Left lung (tissue), 10 donors: Measurements from ENCODE around the gene MBIP. TPM values are rescaled to one million over a fixed set of nuclear protein-coding genes. Genes with fewer than 3 reads are reported as not detected.

Experiments
- ATAC-seq: fragments of 200-7000 bp; cut with Tn5 transposase; one replicate; pipeline ENCODE4 v1.9.1; 2020; ENCODE audit warnings: moderate library complexity
- DNase-seq, 4 donors: peaks; one replicate each; pipeline ENCODE4 v3.0.0-alpha.2; 2013 to 2020
- H3K27ac ChIP-seq, 2 donors: fragments of 200-600 bp; sonication (generic) in 1 of 2; one replicate each; pipeline versions ENCODE4 v1.5.0 to v1.8.0; 2020 to 2021
- H3K27me3 ChIP-seq, 2 donors: fragments of 200-600 bp; sonication (generic) in 1 of 2; one replicate each; pipeline versions ENCODE4 v1.5.0 to v1.8.0; 2020 to 2021
- H3K36me3 ChIP-seq, 2 donors: fragments of 200-600 bp; sonication (generic) in 1 of 2; one replicate each; pipeline versions ENCODE4 v1.5.0 to v1.8.0; 2020 to 2021
- H3K4me1 ChIP-seq, 2 donors: fragments of 200-600 bp; one replicate each; pipeline ENCODE4 v1.8.0; 2021
- H3K4me3 ChIP-seq, 2 donors: fragments of 200-600 bp; sonication (generic) in 1 of 2; one replicate each; pipeline versions ENCODE4 v1.5.0 to v1.8.0; 2020 to 2021; ENCODE audit warnings: mild to moderate bottlenecking in 1 of 2
- H3K9me3 ChIP-seq, 2 donors: fragments of 200-600 bp; sonication (generic) in 1 of 2; one replicate each; pipeline versions ENCODE4 v1.5.0 to v1.8.0; 2020 to 2021
- CTCF ChIP-seq, 2 donors: fragments of 200-600 bp; sonication (generic) in 1 of 2; IDR thresholded peaks; one replicate each; pipeline versions ENCODE4 v1.5.0 to v1.8.0; 2021; ENCODE audit warnings: antibody characterized with exemption in 2 of 2
- intact Hi-C, 2 donors: fragments of 100-400 bp; cut with DNase I; formaldehyde crosslinking; loops; one replicate each; pipeline versions ENCODE4 v1.11.2 to v1.14.2; 2022
- polyA plus RNA-seq, 6 donors: library from polyadenylated mRNA; unstranded; fragments of 120-200 nt; gene quantifications; one replicate each; pipeline ENCODE4 v1.2.1, GENCODE V29; 2013; ENCODE audit not compliant: insufficient read length in 6 of 6
- total RNA-seq, 2 donors: library from RNA; stranded (reverse); fragmentation: NEBNext Ultra II Directional; extraction: Animal tissue kit (Norgen Biotek cat#: 25700); gene quantifications; one replicate each; pipeline ENCODE4 v1.2.1, GENCODE V29; 2021
- donor health status: DM: no; HTN: yes; CAD: no.
- donor health status: DM: no; HTN: no; CAD: no.

Gene MBIP
- total and polyA plus RNA-seq, 8 donors, result 85.1 to 188 (median 151) TPM

GRCh38 chr14:36363704-36364103, 43.3 kb upstream of the MBIP start:
- ATAC-seq (peak; percentile 67), DNase-seq (no peak)
- H3K4me1 ChIP-seq, result no peaks in the 10 kb centered on the region
- no peak for TF ChIP-seq CTCF (IDR thresholded peaks at IDR 0.05)
- H3K27me3 ChIP-seq, result no peaks in the 10 kb centered on the region
- H3K27ac ChIP-seq, result no peak overlapping the region
- intact Hi-C loops, result no loop called here
- H3K9me3 ChIP-seq, result no peaks in the 10 kb centered on the region
- no peaks in the 10 kb centered on the region for H3K36me3 ChIP-seq
- H3K4me3 ChIP-seq, result no peak overlapping the region

GRCh38 chr14:36362648-36363047, 42.2 kb upstream of the MBIP start:
- no peak overlapping the region for H3K4me3 ChIP-seq
- no peak for TF ChIP-seq CTCF (IDR thresholded peaks at IDR 0.05)
- H3K27me3 ChIP-seq, result no peaks in the 10 kb centered on the region
- ATAC-seq (no peak), DNase-seq (no peak)
- no peaks in the 10 kb centered on the region for H3K9me3 ChIP-seq
- intact Hi-C loops, result no loop called here
- H3K4me1 ChIP-seq, result no peaks in the 10 kb centered on the region
- H3K27ac ChIP-seq, result no peak overlapping the region
- no peaks in the 10 kb centered on the region for H3K36me3 ChIP-seq

- Histone ChIP-seq H3K27me3 (no peaks in the 10 kb centered on the region), H3K27ac (no peak overlapping the region), H3K9me3 (peaks cover 0 to 8% of the 10 kb centered on the region in 2 donors), H3K4me3 (no peak overlapping the region), H3K4me1 (no peaks in the 10 kb centered on the region), H3K36me3 (no peaks in the 10 kb centered on the region)
- ATAC-seq (peak; percentile 30), DNase-seq (no peak)
- no peak for TF ChIP-seq CTCF (IDR thresholded peaks at IDR 0.05)
- intact Hi-C loops, result no loop called here
Measured at GRCh38 chr14:36361210-36361853, 40.9 kb upstream of the MBIP start.

- TF ChIP-seq CTCF (IDR thresholded peaks at IDR 0.05), result no peak
- DNase-seq (no peak), ATAC-seq (no peak)
- H3K4me3 ChIP-seq, result no peak overlapping the region
- no peaks in the 10 kb centered on the region for H3K4me1 ChIP-seq
- H3K36me3 ChIP-seq, result no peaks in the 10 kb centered on the region
- H3K27me3 ChIP-seq, result no peaks in the 10 kb centered on the region
- no peak overlapping the region for H3K27ac ChIP-seq
- intact Hi-C loops, result no loop called here
- peaks cover 0 to 8% of the 10 kb centered on the region in 2 donors for H3K9me3 ChIP-seq
Measured at GRCh38 chr14:36356862-36357261, 36.4 kb upstream of the MBIP start.

- Histone ChIP-seq H3K9me3 (no peaks in the 10 kb centered on the region), H3K36me3 (no peaks in the 10 kb centered on the region), H3K4me1 (no peaks in the 10 kb centered on the region), H3K27me3 (no peaks in the 10 kb centered on the region), H3K27ac (no peak overlapping the region), H3K4me3 (no peak overlapping the region)
- TF ChIP-seq CTCF (IDR thresholded peaks at IDR 0.05), result no peak
- DNase-seq (no peak), ATAC-seq (peak; percentile 60)
- intact Hi-C loops, result no loop called here
Measured at GRCh38 chr14:36346052-36346451, 25.6 kb upstream of the MBIP start.
